K562 (cell line): ENCODE measurements around the gene IQCM. TPM values are rescaled to one million over a fixed set of nuclear protein-coding genes. Genes with fewer than 3 reads are reported as not detected.

Experiments used
- ATAC-seq: fragments of 200-7000 bp; cut with Tn5 transposase; 3 replicates; pipeline ENCODE4 v1.9.1; 2020; ENCODE audit warnings: moderate library complexity
- BruUV-seq: library from RNA; stranded (reverse); fragments of 400-500 nt; replicated peaks from 2 replicates; lab custom pipeline; 2021; lab: Mats Ljungman, UMichigan
- CTCF ChIA-PET: fragments of 300-600 bp; formaldehyde crosslinking; extraction: SDS; loops from one replicate; lab custom pipeline; 2021; ENCODE audit warnings: low intra/inter-chr PET ratio; lab: Yijun Ruan, JAX
- POLR2A ChIA-PET: fragments of 300-600, 350-650 bp; sonication (Branson Sonifier 250); formaldehyde crosslinking; extraction: SDS; loops from one replicate; lab custom pipeline; 2021; ENCODE audit warnings: antibody characterized with exemption, inconsistent platforms; lab: Yijun Ruan, JAX
- DNase-seq, 4 experiments: peaks; one replicate each; pipeline versions ENCODE4 v3.0.0 to v3.0.0-alpha.2; 2011 to 2018; ENCODE audit warnings: low spot score in 3 of 4, mixed read lengths in 3 of 4; ENCODE audit errors: extremely low read depth in 1 of 4
- FAIRE-seq: peaks from 2 replicates; lab custom pipeline; 2011; peaks lifted over from hg19 to GRCh38; lab: Jason Lieb, UNC
- H2AFZ ChIP-seq: 2 replicates; pipeline ENCODE4 v1.6.0; 2011; ENCODE audit warnings: low read depth, low read length, control low read depth, inconsistent platforms
- H3K27ac ChIP-seq: fragments of 200-600 bp; 3 replicates; pipeline ENCODE4 v1.8.0; 2011; ENCODE audit warnings: low read depth, mild to moderate bottlenecking, control low read depth, inconsistent platforms, low read length, moderate library complexity, mixed read lengths; ENCODE audit errors: extremely low read depth
- H3K27me3 ChIP-seq, 2 experiments: fragments of 300-600 bp in 1 of 2; 2 replicates in 1 of 2; 3 replicates in 1 of 2; pipeline versions ENCODE4 v1.6.0 to v1.8.0; 2011; ENCODE audit warnings: inconsistent platforms in 2 of 2, low read length in 2 of 2, mild to moderate bottlenecking in 1 of 2, mixed read lengths in 1 of 2, moderate library complexity in 1 of 2; ENCODE audit not compliant: control insufficient read depth in 2 of 2, insufficient read depth in 2 of 2
- H3K36me3 ChIP-seq: fragments of 300-600 bp; 3 replicates; pipeline ENCODE4 v1.8.0; 2011; ENCODE audit warnings: mild to moderate bottlenecking, low read length, inconsistent platforms; ENCODE audit not compliant: control insufficient read depth, insufficient read depth
- H3K4me1 ChIP-seq, 2 experiments: fragments of 200-600 bp in 1 of 2; replicated peaks in 1 of 2; 2 replicates in 1 of 2; 3 replicates in 1 of 2; pipeline versions ENCODE4 v1.5.1 to v1.8.0; 2011; ENCODE audit warnings: inconsistent platforms in 2 of 2, low read length in 2 of 2, mild to moderate bottlenecking in 1 of 2, mixed read lengths in 1 of 2, moderate library complexity in 1 of 2; ENCODE audit not compliant: control insufficient read depth in 2 of 2, insufficient read depth in 2 of 2
- H3K4me2 ChIP-seq: 2 replicates; pipeline ENCODE4 v1.6.1; 2011; ENCODE audit warnings: low read length, control low read depth, inconsistent platforms, mixed read lengths; ENCODE audit not compliant: insufficient read depth
- H3K4me3 ChIP-seq: fragments of 200-600 bp; sonication (generic), shearing (Covaris generic); 2 replicates; pipeline ENCODE4 v1.5.1; 2016; ENCODE audit warnings: control low read depth, inconsistent platforms
- H3K79me2 ChIP-seq: fragments of 200-600 bp; 3 replicates; pipeline ENCODE4 v1.8.0; 2011; ENCODE audit warnings: low read length, inconsistent platforms; ENCODE audit not compliant: control insufficient read depth, insufficient read depth
- H3K9ac ChIP-seq, 2 experiments: 2 replicates each; pipeline versions ENCODE4 v1.6.0 to v1.6.1; 2011; ENCODE audit warnings: low read depth in 2 of 2, low read length in 2 of 2, control low read depth in 1 of 2, inconsistent platforms in 1 of 2, mild to moderate bottlenecking in 1 of 2, mixed read lengths in 1 of 2; ENCODE audit not compliant: insufficient read depth in 1 of 2
- H3K9me1 ChIP-seq: one replicate; pipeline ENCODE4 v1.6.0; 2011; ENCODE audit warnings: inconsistent platforms, mild to moderate bottlenecking, low read length, moderate library complexity; ENCODE audit not compliant: control insufficient read depth, insufficient read depth
- H3K9me3 ChIP-seq: replicated peaks from 2 replicates; pipeline ENCODE4 v1.5.1; 2011; ENCODE audit warnings: low read depth, low read length, inconsistent platforms; ENCODE audit not compliant: control insufficient read depth, insufficient read depth
- H4K20me1 ChIP-seq: replicated peaks from 2 replicates; pipeline ENCODE4 v1.6.1; 2011; ENCODE audit warnings: low read length, inconsistent platforms, mixed read lengths; ENCODE audit not compliant: control insufficient read depth, insufficient read depth
- CBFB ChIP-seq: sonication (generic); formaldehyde crosslinking; IDR thresholded peaks from 2 replicates; pipeline ENCODE4 v1.4.0; 2020; ENCODE audit warnings: mild to moderate bottlenecking, missing genetic modification reagents
- CCNT2 ChIP-seq: IDR thresholded peaks from 2 replicates; pipeline ENCODE4 v1.6.1; 2011; ENCODE audit warnings: borderline replicate concordance, low read depth, mild to moderate bottlenecking, moderate library complexity, mixed read lengths, low read length; ENCODE audit not compliant: insufficient read length; ENCODE audit errors: extremely low read depth
- CHCHD3 ChIP-seq: fragments of 250-450 bp; sonication (Bioruptor Pico); IDR thresholded peaks from 2 replicates; pipeline ENCODE4 v2.1.2; 2022; ENCODE audit warnings: mild to moderate bottlenecking
- DACH1 ChIP-seq: fragments of 450-650 bp; IDR thresholded peaks from 2 replicates; pipeline ENCODE4 v1.6.1; 2018; ENCODE audit not compliant: partially characterized antibody
- DNMT1 ChIP-seq: fragments of 450-650 bp; IDR thresholded peaks from 2 replicates; pipeline ENCODE4 v1.6.1; 2016; ENCODE audit warnings: antibody characterized with exemption, mild to moderate bottlenecking
- ESRRB ChIP-seq: fragments of 250-450 bp; sonication (Bioruptor Pico); IDR thresholded peaks from 2 replicates; pipeline ENCODE4 v1.5.0; 2020; ENCODE audit warnings: mild to moderate bottlenecking, moderate library complexity, borderline replicate concordance
- ETV5 ChIP-seq: sonication (generic); formaldehyde crosslinking; IDR thresholded peaks from 2 replicates; pipeline ENCODE4 v1.4.0; 2020; ENCODE audit warnings: low read depth, mild to moderate bottlenecking, missing genetic modification reagents
- HMGN3 ChIP-seq: IDR thresholded peaks from 2 replicates; pipeline ENCODE4 v1.6.1; 2011; ENCODE audit warnings: borderline replicate concordance, low read depth, mild to moderate bottlenecking, mixed read lengths, low read length; ENCODE audit not compliant: insufficient read length; ENCODE audit errors: extremely low read depth
- HSF4 ChIP-seq: fragments of 250-450 bp; sonication (Bioruptor Pico); IDR thresholded peaks from 2 replicates; pipeline ENCODE4 v2.1.2; 2022; ENCODE audit warnings: mild to moderate bottlenecking, moderate library complexity, borderline replicate concordance
- KDM4B ChIP-seq, 2 experiments: fragments of 450-650 bp in 1 of 2; sonication (generic) in 1 of 2; IDR thresholded peaks; 2 replicates each; pipeline ENCODE4 v1.6.1; 2016 to 2017; ENCODE audit warnings: borderline replicate concordance in 2 of 2, antibody characterized with exemption in 1 of 2, low read depth in 1 of 2, mild to moderate bottlenecking in 1 of 2
- KLF10 ChIP-seq: fragments of 250-450 bp; sonication (Bioruptor Pico); IDR thresholded peaks from 2 replicates; pipeline ENCODE4 v1.6.1; 2021; ENCODE audit warnings: matching md5 sums
- PCBP2 ChIP-seq: fragments of 200-400 bp; formaldehyde crosslinking; IDR thresholded peaks from 2 replicates; pipeline ENCODE4 v1.6.1; 2018; ENCODE audit warnings: low read length, low read depth, mild to moderate bottlenecking, moderate library complexity; ENCODE audit not compliant: poor library complexity, severe bottlenecking
- PURB ChIP-seq: sonication (generic); formaldehyde crosslinking; IDR thresholded peaks from 2 replicates; pipeline ENCODE4 v1.9.0; 2021; ENCODE audit warnings: low read depth, mild to moderate bottlenecking, missing genetic modification reagents
- PYGO2 ChIP-seq: fragments of 450-650 bp; IDR thresholded peaks from 2 replicates; pipeline ENCODE4 v1.6.1; 2016; ENCODE audit warnings: mild to moderate bottlenecking, missing genetic modification characterization, moderate library complexity, missing compliant biosample characterization
- SOX6 ChIP-seq: fragments of 450-650 bp; IDR thresholded peaks from 2 replicates; pipeline ENCODE4 v1.6.1; 2014; ENCODE audit warnings: mild to moderate bottlenecking
- XRCC3 ChIP-seq: fragments of 450-650 bp; IDR thresholded peaks from 2 replicates; pipeline ENCODE4 v1.6.1; 2017; ENCODE audit warnings: mild to moderate bottlenecking, moderate library complexity
- ZBTB33 ChIP-seq: sonication (generic); formaldehyde crosslinking; IDR thresholded peaks from 2 replicates; pipeline ENCODE4 v1.8.1; 2023; ENCODE audit warnings: mild to moderate bottlenecking, missing genetic modification reagents
- ZC3H8 ChIP-seq: fragments of 450-650 bp; IDR thresholded peaks from 2 replicates; pipeline ENCODE4 v1.6.1; 2017
- ZNF277 ChIP-seq: fragments of 250-450 bp; sonication (Bioruptor Pico); IDR thresholded peaks from 2 replicates; pipeline ENCODE4 v1.8.0; 2022; ENCODE audit warnings: inconsistent platforms, mild to moderate bottlenecking, moderate library complexity, borderline replicate concordance
- ZNF551 ChIP-seq: fragments of 250-450 bp; sonication (Bioruptor Pico); IDR thresholded peaks from 2 replicates; pipeline ENCODE4 v1.5.0; 2021; ENCODE audit warnings: mild to moderate bottlenecking, moderate library complexity
- ZNF586 ChIP-seq: fragments of 450-650 bp; formaldehyde crosslinking; conservative IDR thresholded peaks from 2 replicates; pipeline ENCODE4 v1.4.0; 2020; ENCODE audit warnings: mild to moderate bottlenecking, moderate library complexity
- WGBS: fragments of 100-300 bp; shearing (Covaris generic); methylation state at CpG from one replicate; pipeline ENCODE4 v1.1.6; 2016; ENCODE audit warnings: low coverage, mixed read lengths; ENCODE audit not compliant: insufficient coverage; ENCODE audit errors: missing lambda C conversion rate; 5-methylcytosine and 5-hydroxymethylcytosine counted together
- in situ Hi-C: fragments of 300-500 bp; cut with MboI; formaldehyde crosslinking; loops from 4 replicates; pipeline ENCODE4 v1.15.0; 2018; ENCODE audit warnings: inconsistent platforms, mixed read lengths
- intact Hi-C: fragments of 100-400 bp; cut with micrococcal nuclease; formaldehyde crosslinking; loops from 2 replicates; pipeline ENCODE4 v1.14.2; 2022
- polyA plus RNA-seq, 8 experiments: library from polyadenylated mRNA; depleted of rRNA in 4 of 8; stranded (reverse) in 5 of 8; unstranded in 3 of 8; fragments of >200 nt; fragmentation: Nextera tagmentation in 2 of 8; fragmentation: Illumina TruSeq in 1 of 8; extraction: Ambion mirVana in 2 of 8; extraction: Trizol in 1 of 8; gene quantifications; 2 replicates each; pipeline versions ENCODE4 v1.2.1 to v1.2.3, GENCODE V29; 2011 to 2014; ENCODE audit warnings: inconsistent platforms in 1 of 8, missing spikeins in 1 of 8
- total RNA-seq, 7 experiments: library from RNA; depleted of rRNA in 6 of 7; stranded (reverse); fragments of >200 nt in 6 of 7; fragmentation: Illumina TruSeq in 2 of 7; extraction: Trizol in 2 of 7; gene quantifications; 2 replicates each; pipeline versions ENCODE4 v1.2.1 to v1.2.3, GENCODE V29; 2011 to 2021; ENCODE audit warnings: low replicate concordance in 1 of 7

Gene IQCM
- total and polyA plus RNA-seq, 9 of the 15 experiments (the other 6 are each of a cell fraction or from before 2014, with no cell fraction given) = not detected

- intact Hi-C loops = no loop called here
- H3K36me3 ChIP-seq = no peaks in the 10 kb centered on the region
- ATAC-seq = no peak
Observed at GRCh38 chr4:149699642-149700041, 116.0 kb downstream of the IQCM start.

GRCh38 chr4:149690726-149691125, 124.9 kb downstream of the IQCM start:
- 5% methylated on average over 3 of the region's 3 CpGs for WGBS
- H2AFZ ChIP-seq = no peak overlapping the region
- BruUV-seq = no TSS peak
- intact Hi-C loops = no loop called here
- no peaks in the 10 kb centered on the region for H3K4me1 ChIP-seq
- ChIA-PET CTCF (no interaction called here), POLR2A (no interaction called here)
- H3K9ac ChIP-seq = no peak overlapping the region
- H3K4me3 ChIP-seq = no peak overlapping the region
- in situ Hi-C loops = no loop called here
- H3K27ac ChIP-seq = no peak overlapping the region
- H3K9me1 ChIP-seq = no peaks in the 10 kb centered on the region
- H3K79me2 ChIP-seq = no peaks in the 10 kb centered on the region
- H3K4me2 ChIP-seq = no peak overlapping the region
- no peaks in the 10 kb centered on the region for H3K36me3 ChIP-seq
- no peaks in the 10 kb centered on the region for H3K27me3 ChIP-seq
- ATAC-seq (no peak), DNase-seq (no peak), FAIRE-seq (no peak)
- H3K9me3 ChIP-seq = no peaks in the 10 kb centered on the region
- H4K20me1 ChIP-seq = no peaks in the 10 kb centered on the region
- TF ChIP-seq XRCC3 (no peak), HSF4 (CRISPR knock-in tag) (no peak), KLF10 (CRISPR knock-in tag) (no peak), ZNF277 (no peak), PYGO2 (tag) (no peak), DNMT1 (no peak), ESRRB (CRISPR knock-in tag) (no peak), CCNT2 (no peak), ZBTB33 (CRISPR knock-in tag) (no peak)

More at GRCh38 chr4:149699642-149700041, 116.0 kb downstream of the IQCM start:
- BruUV-seq = no TSS peak
- Histone ChIP-seq H3K27me3 (no peaks in the 10 kb centered on the region), H3K79me2 (no peaks in the 10 kb centered on the region), H3K27ac (no peak overlapping the region), H3K9ac (no peak overlapping the region), H3K4me2 (no peak overlapping the region), H4K20me1 (no peaks in the 10 kb centered on the region), H3K9me1 (no peaks in the 10 kb centered on the region), H3K9me3 (no peaks in the 10 kb centered on the region)
- in situ Hi-C loops = no loop called here
- 0% methylated on average over 1 of the region's 2 CpGs for WGBS
- CTCF ChIA-PET = no interaction called here
- no peak for DNase-seq
- no peak for TF ChIP-seq CHCHD3 (CRISPR knock-in tag)
- TF ChIP-seq ETV5 (CRISPR knock-in tag) = no peak
- TF ChIP-seq CBFB (CRISPR knock-in tag) = no peak
- TF ChIP-seq KDM4B (IDR thresholded peaks at IDR 0.05; ENCODE audit: borderline replicate concordance in 2 of 2, low read depth in 1 of 2) = no peak
- TF ChIP-seq PURB = no peak
- no peak for TF ChIP-seq ZNF551 (CRISPR knock-in tag)
- TF ChIP-seq ZNF586 (CRISPR knock-in tag) = no peak
- no peak for TF ChIP-seq DACH1
- no peak for TF ChIP-seq ZC3H8
- TF ChIP-seq SOX6 = no peak
- no peak for TF ChIP-seq PCBP2
- TF ChIP-seq HMGN3 = no peak
- TF ChIP-seq, all 486 proteins: peak for 0
- no peak for FAIRE-seq
- no peak overlapping the region for H2AFZ ChIP-seq
- POLR2A ChIA-PET = no interaction called here
- H3K4me1 ChIP-seq = no peaks in the 10 kb centered on the region
- no peak overlapping the region for H3K4me3 ChIP-seq
